ENCODE results near the gene MICAL3. TPM values are rescaled to one million over a fixed set of nuclear protein-coding genes. Genes with fewer than 3 reads are reported as not detected.

Gene MICAL3
- total and polyA plus RNA-seq, 2 of the 8 experiments (the other 6 are each of a cell fraction or from before 2014, with no cell fraction given) = 8.3 to 41.8 TPM

DNA sequence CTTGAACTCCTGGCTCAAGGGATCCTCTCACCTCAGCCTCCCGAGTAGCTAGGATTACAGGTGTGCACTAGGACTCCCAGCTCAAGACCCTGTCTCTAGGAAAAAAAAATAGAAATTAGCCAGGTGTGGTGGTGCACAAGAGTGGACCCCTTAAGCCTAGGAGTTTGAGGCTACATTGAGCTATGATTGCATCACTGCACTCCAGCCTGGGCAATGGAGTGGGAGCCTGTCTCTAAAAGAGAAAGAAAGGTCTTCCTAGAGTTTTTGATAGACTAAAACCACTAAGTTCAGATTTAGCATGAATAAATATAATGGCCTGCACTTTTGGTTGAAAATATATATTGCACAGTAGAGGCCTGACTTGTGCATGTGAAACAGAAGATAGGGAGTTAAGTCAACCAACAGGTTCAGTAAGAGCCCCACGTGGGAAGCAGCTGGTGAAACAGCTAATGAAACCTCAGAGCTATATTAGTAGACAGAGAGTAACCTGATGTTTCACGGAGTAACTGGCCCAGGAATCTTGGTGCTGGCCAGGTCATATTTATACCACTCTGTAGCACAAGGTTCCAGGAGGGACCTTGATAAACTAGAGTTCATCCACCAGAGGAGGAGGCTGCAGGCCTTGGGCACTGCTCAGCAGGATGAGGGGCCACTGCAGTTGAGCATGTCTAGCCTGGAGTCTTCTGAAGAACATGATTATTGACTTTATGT, 4.6 kb upstream of the MICAL3 start:
- no peak overlapping the region for H2BK12ac ChIP-seq (ENCODE audit: low read depth, low read length)
- no peak overlapping the region for H3K4ac ChIP-seq (replicated peaks; ENCODE audit: insufficient read length, low read depth, low read length)
- H3K56ac ChIP-seq (replicated peaks; ENCODE audit: insufficient read length, low read depth, low read length) = no peak overlapping the region
- H3K14ac ChIP-seq (ENCODE audit: insufficient read length) = no peak overlapping the region
- no peak overlapping the region for H3K23ac ChIP-seq (ENCODE audit: insufficient read length)
- no peak overlapping the region for H2BK5ac ChIP-seq (ENCODE audit: low read depth, low read length)
- no peak overlapping the region for H3K4me2 ChIP-seq (ENCODE audit: insufficient read depth in 1 of 2, low read depth in 2 of 2, low read length in 2 of 2)
- POLR2A ChIA-PET (ENCODE audit: partially characterized antibody) = no interaction called here
- no peak overlapping the region for H4K91ac ChIP-seq (replicated peaks; ENCODE audit: insufficient read length, low read length)
- H3K79me1 ChIP-seq (ENCODE audit: low read depth, low read length) = no peaks in the 10 kb centered on the region
- H2BK15ac ChIP-seq (ENCODE audit: low read length) = no peak overlapping the region
- H3K79me2 ChIP-seq (ENCODE audit: control insufficient read depth in 1 of 2, insufficient read depth in 2 of 2, low read length in 2 of 2) = no peaks in the 10 kb centered on the region
- no peak for FAIRE-seq
- H3K27ac ChIP-seq (ENCODE audit: low read depth, low read length) = no peak overlapping the region
- no peak overlapping the region for H3K4me3 ChIP-seq (ENCODE audit: extremely low read depth in 1 of 4, insufficient read depth in 2 of 4, low read depth in 3 of 4, low read length in 4 of 4)
- H3K27me3 ChIP-seq (replicated peaks in 1 of 4; ENCODE audit: control insufficient read depth in 3 of 4, extremely low read depth in 1 of 4, insufficient read depth in 3 of 4, low read length in 3 of 4) = peaks cover 15 to 29% (median 20%) of the 10 kb centered on the region in 4 experiments
- no peak overlapping the region for H2BK120ac ChIP-seq (replicated peaks; ENCODE audit: low read depth, low read length)
- TF ChIP-seq KDM1A (IDR thresholded peaks at IDR 0.05; ENCODE audit: borderline replicate concordance, low read length) = no peak
- no peak for TF ChIP-seq SUZ12 (IDR thresholded peaks at IDR 0.05; ENCODE audit: low read length)
- TF ChIP-seq, protein P1, sequence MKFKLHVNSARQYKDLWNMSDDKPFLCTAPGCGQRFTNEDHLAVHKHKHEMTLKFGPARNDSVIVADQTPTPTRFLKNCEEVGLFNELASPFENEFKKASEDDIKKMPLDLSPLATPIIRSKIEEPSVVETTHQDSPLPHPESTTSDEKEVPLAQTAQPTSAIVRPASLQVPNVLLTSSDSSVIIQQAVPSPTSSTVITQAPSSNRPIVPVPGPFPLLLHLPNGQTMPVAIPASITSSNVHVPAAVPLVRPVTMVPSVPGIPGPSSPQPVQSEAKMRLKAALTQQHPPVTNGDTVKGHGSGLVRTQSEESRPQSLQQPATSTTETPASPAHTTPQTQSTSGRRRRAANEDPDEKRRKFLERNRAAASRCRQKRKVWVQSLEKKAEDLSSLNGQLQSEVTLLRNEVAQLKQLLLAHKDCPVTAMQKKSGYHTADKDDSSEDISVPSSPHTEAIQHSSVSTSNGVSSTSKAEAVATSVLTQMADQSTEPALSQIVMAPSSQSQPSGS (IDR thresholded peaks at IDR 0.05; ENCODE audit: low read length) = no peak
- no peak for TF ChIP-seq RBBP5 (IDR thresholded peaks at IDR 0.05; ENCODE audit: borderline replicate concordance, low read depth, low read length)
- no peak overlapping the region for H3K18ac ChIP-seq (ENCODE audit: extremely low read depth, low read length)
- H2AFZ ChIP-seq (ENCODE audit: low read length) = no peak overlapping the region
- no peaks in the 10 kb centered on the region for H3K9me3 ChIP-seq (ENCODE audit: insufficient read depth in 2 of 2, low read depth in 1 of 2, low read length in 1 of 2)
- WGBS, 2 experiments (ENCODE audit: extremely low coverage in 1 of 2, insufficient coverage in 1 of 2, insufficient read length in 1 of 2, insufficient replicate concordance in 2 of 2, low coverage in 1 of 2, low lambda C conversion rate in 2 of 2, missing lambda C conversion rate in 1 of 2) = 56% methylated on average over 3 of the region's 3 CpGs; no CpG with 5 or more reads in 1 of the 2 experiments
- no peak overlapping the region for H3K9ac ChIP-seq (replicated peaks in 1 of 4; ENCODE audit: extremely low read depth in 1 of 4, low read depth in 3 of 4, low read length in 3 of 4)
- H4K5ac ChIP-seq (ENCODE audit: insufficient read length, low read depth, low read length) = no peak overlapping the region
- H2BK20ac ChIP-seq (ENCODE audit: low read length) = no peak overlapping the region
- no peaks in the 10 kb centered on the region for H3K36me3 ChIP-seq (ENCODE audit: control insufficient read depth in 2 of 4, insufficient read depth in 4 of 4, low read length in 3 of 4)
- H4K20me1 ChIP-seq (replicated peaks in 1 of 2; ENCODE audit: control insufficient read depth in 1 of 2, insufficient read depth in 2 of 2, low read length in 2 of 2) = peaks cover 1% of the 10 kb centered on the region in 2 experiments
- no peak for DNase-seq (ENCODE audit: low read depth in 1 of 2, low spot score in 2 of 2)
- H2AK5ac ChIP-seq (ENCODE audit: low read depth, low read length) = no peak overlapping the region
- peaks cover 0 to 2% (median under 1%) of the 10 kb centered on the region in 4 experiments; a peak in 4 of 7 replicates for H3K4me1 ChIP-seq (replicated peaks in 1 of 4; ENCODE audit: control insufficient read depth in 3 of 4, insufficient read depth in 4 of 4, low read length in 3 of 4)
- H3K23me2 ChIP-seq (ENCODE audit: low read depth, low read length) = peaks cover 6% of the 10 kb centered on the region
- H4K8ac ChIP-seq (ENCODE audit: extremely low read depth, insufficient read depth, low read length) = no peak overlapping the region
- CTCF ChIA-PET (ENCODE audit: partially characterized antibody) = interaction anchor here (1.3 to 2.2 kb wide), 4 partner anchors 19 to 140 kb away, joined by 3 to 9 read pairs (median 6); no protein-coding TSS in a partner anchor
